HepG2 (cell line): Measurements from ENCODE around the gene CEACAM21. TPM values are rescaled to one million over a fixed set of nuclear protein-coding genes. Genes with fewer than 3 reads are reported as not detected.

ENCODE experiments used
- ATAC-seq: fragments of 200-7000 bp; cut with Tn5 transposase; 3 replicates; pipeline ENCODE4 v1.9.1; 2020; ENCODE audit warnings: mild to moderate bottlenecking, moderate library complexity
- BruUV-seq: library from RNA; stranded (reverse); fragments of 400-500 nt; replicated peaks from 2 replicates; lab custom pipeline; 2021; lab: Mats Ljungman, UMichigan
- CTCF ChIA-PET: fragments of 300-600 bp; formaldehyde crosslinking; extraction: SDS; loops from one replicate; lab custom pipeline; 2021; ENCODE audit warnings: low total read pairs, inconsistent platforms, low intra/inter-chr PET ratio; lab: Yijun Ruan, JAX
- POLR2A ChIA-PET: fragments of 350-600 bp; sonication (Branson Sonifier 250); formaldehyde crosslinking; loops from one replicate; lab custom pipeline; 2020; ENCODE audit warnings: antibody characterized with exemption, inconsistent platforms; lab: Yijun Ruan, JAX
- DNase-seq: peaks from one replicate; pipeline ENCODE4 v3.0.0-alpha.2; 2015; ENCODE audit warnings: low spot score
- FAIRE-seq: peaks from 3 replicates; lab custom pipeline; 2011; peaks lifted over from hg19 to GRCh38; lab: Jason Lieb, UNC
- H2AFZ ChIP-seq: one replicate; pipeline ENCODE4 v1.6.1; 2011; ENCODE audit warnings: low read length, inconsistent platforms
- H3K27ac ChIP-seq: fragments of 300-600 bp; 3 replicates; pipeline ENCODE4 v1.8.0; 2011; ENCODE audit warnings: mixed run types, mild to moderate bottlenecking, mixed read lengths, low read length, inconsistent platforms; ENCODE audit not compliant: insufficient read depth; ENCODE audit errors: extremely low read length
- H3K27me3 ChIP-seq, 2 experiments: fragments of 200-600 bp in 1 of 2; 2 replicates in 1 of 2; 3 replicates in 1 of 2; pipeline versions ENCODE4 v1.6.0 to v1.8.0; 2011; ENCODE audit warnings: low read length in 2 of 2, mild to moderate bottlenecking in 2 of 2, moderate library complexity in 2 of 2, inconsistent platforms in 1 of 2; ENCODE audit not compliant: insufficient read depth in 2 of 2, control insufficient read depth in 1 of 2
- H3K36me3 ChIP-seq, 2 experiments: fragments of 200-600 bp in 1 of 2; replicated peaks in 1 of 2; 2 replicates in 1 of 2; 3 replicates in 1 of 2; pipeline versions ENCODE4 v1.5.1 to v1.8.0; 2011; ENCODE audit warnings: low read length in 2 of 2, inconsistent platforms in 1 of 2; ENCODE audit not compliant: insufficient read depth in 2 of 2, control insufficient read depth in 1 of 2
- H3K4me1 ChIP-seq: 2 replicates; pipeline ENCODE4 v1.5.1; 2012; ENCODE audit warnings: low read length, inconsistent platforms; ENCODE audit not compliant: insufficient read depth
- H3K4me2 ChIP-seq: 2 replicates; pipeline ENCODE4 v1.6.0; 2011; ENCODE audit warnings: low read depth, low read length, inconsistent platforms
- H3K4me3 ChIP-seq, 3 experiments: fragments of 200-600 bp in 1 of 3; sonication (generic), shearing (Covaris generic) in 1 of 3; replicated peaks in 1 of 3; 2 replicates each; pipeline ENCODE4 v1.5.1; 2011 to 2016; ENCODE audit warnings: low read length in 3 of 3, inconsistent platforms in 2 of 3, low read depth in 2 of 3, mild to moderate bottlenecking in 2 of 3, control low read depth in 1 of 3, mixed read lengths in 1 of 3; ENCODE audit not compliant: insufficient read depth in 1 of 3
- H3K79me2 ChIP-seq: one replicate; pipeline ENCODE4 v1.6.1; 2011; ENCODE audit warnings: low read length, inconsistent platforms; ENCODE audit not compliant: insufficient read depth
- H3K9ac ChIP-seq: 2 replicates; pipeline ENCODE4 v1.6.0; 2011; ENCODE audit warnings: mild to moderate bottlenecking, low read depth, low read length, inconsistent platforms; ENCODE audit not compliant: insufficient read depth
- H3K9me3 ChIP-seq: 2 replicates; pipeline ENCODE4 v1.5.1; 2012; ENCODE audit warnings: mild to moderate bottlenecking, low read length
- H4K20me1 ChIP-seq: 2 replicates; pipeline ENCODE4 v1.6.0; 2011; ENCODE audit warnings: inconsistent platforms, mild to moderate bottlenecking, low read length, moderate library complexity; ENCODE audit not compliant: insufficient read depth
- GTF2F1 ChIP-seq: fragments of 150-350 bp; IDR thresholded peaks from 2 replicates; pipeline ENCODE4 v1.6.1; 2014; ENCODE audit warnings: low read length
- RFX1 ChIP-seq: fragments of 450-650 bp; IDR thresholded peaks from 2 replicates; pipeline ENCODE4 v1.6.1; 2017
- RFX3 ChIP-seq: IDR thresholded peaks from 2 replicates; pipeline ENCODE4 v1.6.1; 2016; ENCODE audit warnings: missing biosample characterization, missing genetic modification reagents
- SUZ12 ChIP-seq: fragments of 150-350 bp; IDR thresholded peaks from 2 replicates; pipeline ENCODE4 v1.6.1; 2014; ENCODE audit warnings: low read depth, low read length
- WGBS: methylation state at CpG from one replicate; pipeline ENCODE4 v1.1.6; 2017; ENCODE audit warnings: low lambda C conversion rate; 5-methylcytosine and 5-hydroxymethylcytosine counted together
- in situ Hi-C: cut with HindIII; loops from 2 replicates; pipeline ENCODE4 v1.10.0; 2017; ENCODE audit warnings: low pct_unique_long_range_greater_than_20kb; ENCODE audit not compliant: extremely low pct_ligation_motif_present
- intact Hi-C: fragments of 100-400 bp; cut with micrococcal nuclease; formaldehyde crosslinking; loops from one replicate; pipeline ENCODE4 v1.10.0; 2022; ENCODE audit not compliant: unreplicated experiment
- polyA plus RNA-seq, 8 experiments: library from polyadenylated mRNA; depleted of rRNA in 3 of 8; stranded (reverse) in 7 of 8; unstranded in 1 of 8; fragments of >200 nt; fragmentation: Illumina TruSeq in 4 of 8; extraction: Trizol in 4 of 8; gene quantifications; 2 replicates each; pipeline versions ENCODE4 v1.2.1 to v1.2.3, GENCODE V29; 2011 to 2016; ENCODE audit warnings: low read depth in 4 of 8, missing spikeins in 1 of 8, mixed read lengths in 1 of 8; ENCODE audit not compliant: insufficient read depth in 1 of 8
- total RNA-seq, 5 experiments: library from RNA; depleted of rRNA; stranded (reverse); fragments of >200 nt; fragmentation: Illumina TruSeq; extraction: Trizol; gene quantifications; 2 replicates each; pipeline ENCODE4 v1.2.3, GENCODE V29; 2016; ENCODE audit warnings: low read depth in 1 of 5
- TF ChIP-seq, protein P1 (sequence below): sonication (generic); formaldehyde crosslinking; IDR thresholded peaks from 2 replicates; pipeline ENCODE4 v1.5.0; 2020; ENCODE audit warnings: mild to moderate bottlenecking, missing genetic modification reagents, borderline replicate concordance
- TF ChIP-seq, protein P2 (sequence below): sonication (generic); formaldehyde crosslinking; IDR thresholded peaks from 2 replicates; pipeline ENCODE4 v1.4.0; 2020; ENCODE audit warnings: missing genetic modification reagents
- TF ChIP-seq, protein P3 (sequence below): sonication (generic); formaldehyde crosslinking; IDR thresholded peaks from 2 replicates; pipeline ENCODE4 v1.5.0; 2020; ENCODE audit warnings: missing genetic modification reagents
- TF ChIP-seq, protein P4 (sequence below): sonication (generic); formaldehyde crosslinking; IDR thresholded peaks from 2 replicates; pipeline ENCODE4 v1.9.0; 2022; ENCODE audit warnings: missing genetic modification reagents, mild to moderate bottlenecking, borderline replicate concordance

CEACAM21 gene
- total and polyA plus RNA-seq, 2 of the 13 experiments (the other 11 are each of a cell fraction or from before 2014, with no cell fraction given), result 0.05 TPM; not detected in 1

DNA sequence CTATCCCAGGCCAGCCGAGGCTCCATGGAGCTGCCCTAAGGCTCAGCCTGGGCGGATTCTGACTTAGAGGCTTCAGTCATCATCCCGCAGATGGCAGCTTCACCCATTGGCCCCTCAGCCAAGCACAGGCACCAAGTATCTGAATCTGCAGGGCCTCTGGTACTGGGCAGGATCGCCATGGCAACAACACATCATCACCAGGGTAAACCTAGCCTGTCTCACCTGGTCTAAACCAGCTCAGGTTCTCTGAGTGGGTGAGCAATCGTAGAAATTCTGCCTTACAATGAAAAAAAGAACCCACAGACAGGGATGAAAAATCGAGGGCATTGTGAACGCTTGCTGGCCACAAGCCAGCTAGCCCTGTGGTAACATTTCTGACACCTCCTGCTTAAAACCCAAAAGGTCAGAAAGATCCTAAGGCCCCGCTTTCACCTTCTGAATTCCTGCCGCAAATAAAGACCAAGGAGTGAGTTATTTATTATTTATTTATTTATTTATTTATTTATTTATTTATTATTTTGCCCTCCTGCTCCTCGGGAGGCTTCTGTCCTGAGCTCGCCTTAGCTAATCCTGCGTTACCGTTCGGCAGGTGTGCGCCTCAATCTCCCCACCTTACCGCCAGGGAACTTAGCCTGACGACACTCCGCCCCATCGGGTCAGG lies 12.0 kb upstream of the CEACAM21 start:
- ATAC-seq (no peak; the same call in 1 of the 3 replicates), FAIRE-seq (no peak), DNase-seq (no peak)
- in situ Hi-C loops, result loop anchor here (5.0 kb wide), 1 partner anchor 122 kb away; the partner anchor contains the start of gene ERICH4
- peak overlapping the region in 1 of 3 experiments; percentile 40; a peak in 1 of 6 replicates for H3K4me3 ChIP-seq
- no peak overlapping the region for H2AFZ ChIP-seq
- no peaks in the 10 kb centered on the region for H4K20me1 ChIP-seq
- peak overlapping the region; percentile 75 for H3K4me2 ChIP-seq
- WGBS, result 44% methylated on average over 17 of the region's 19 CpGs
- H3K27me3 ChIP-seq, result peaks cover 3 to 27% of the 10 kb centered on the region in 2 experiments; a peak in 3 of 5 replicates
- no peak overlapping the region for H3K27ac ChIP-seq
- POLR2A ChIA-PET, result interaction anchor here (1.0 to 1.7 kb wide), 2 partner anchors 114 to 124 kb away, joined by 4 to 12 read pairs; partner anchors contain the start of gene DMAC2
- CTCF ChIA-PET, result interaction anchor here (0.7 to 3.2 kb wide), 3 partner anchors 22 to 589 kb away, joined by 3 to 22 read pairs (median 3); no protein-coding TSS in a partner anchor
- H3K36me3 ChIP-seq, result no peaks in the 10 kb centered on the region
- peaks cover 13% of the 10 kb centered on the region for H3K4me1 ChIP-seq
- no TSS peak for BruUV-seq
- TF ChIP-seq SUZ12 (no peak), RFX3 (peak; percentile 59), GTF2F1 (0 out of 2 replicates have a peak, but pooled peaks have one; percentile 5), RFX1 (peak; percentile 49; the same call in 1 of the 2 replicates)
- TF ChIP-seq, protein P1, sequence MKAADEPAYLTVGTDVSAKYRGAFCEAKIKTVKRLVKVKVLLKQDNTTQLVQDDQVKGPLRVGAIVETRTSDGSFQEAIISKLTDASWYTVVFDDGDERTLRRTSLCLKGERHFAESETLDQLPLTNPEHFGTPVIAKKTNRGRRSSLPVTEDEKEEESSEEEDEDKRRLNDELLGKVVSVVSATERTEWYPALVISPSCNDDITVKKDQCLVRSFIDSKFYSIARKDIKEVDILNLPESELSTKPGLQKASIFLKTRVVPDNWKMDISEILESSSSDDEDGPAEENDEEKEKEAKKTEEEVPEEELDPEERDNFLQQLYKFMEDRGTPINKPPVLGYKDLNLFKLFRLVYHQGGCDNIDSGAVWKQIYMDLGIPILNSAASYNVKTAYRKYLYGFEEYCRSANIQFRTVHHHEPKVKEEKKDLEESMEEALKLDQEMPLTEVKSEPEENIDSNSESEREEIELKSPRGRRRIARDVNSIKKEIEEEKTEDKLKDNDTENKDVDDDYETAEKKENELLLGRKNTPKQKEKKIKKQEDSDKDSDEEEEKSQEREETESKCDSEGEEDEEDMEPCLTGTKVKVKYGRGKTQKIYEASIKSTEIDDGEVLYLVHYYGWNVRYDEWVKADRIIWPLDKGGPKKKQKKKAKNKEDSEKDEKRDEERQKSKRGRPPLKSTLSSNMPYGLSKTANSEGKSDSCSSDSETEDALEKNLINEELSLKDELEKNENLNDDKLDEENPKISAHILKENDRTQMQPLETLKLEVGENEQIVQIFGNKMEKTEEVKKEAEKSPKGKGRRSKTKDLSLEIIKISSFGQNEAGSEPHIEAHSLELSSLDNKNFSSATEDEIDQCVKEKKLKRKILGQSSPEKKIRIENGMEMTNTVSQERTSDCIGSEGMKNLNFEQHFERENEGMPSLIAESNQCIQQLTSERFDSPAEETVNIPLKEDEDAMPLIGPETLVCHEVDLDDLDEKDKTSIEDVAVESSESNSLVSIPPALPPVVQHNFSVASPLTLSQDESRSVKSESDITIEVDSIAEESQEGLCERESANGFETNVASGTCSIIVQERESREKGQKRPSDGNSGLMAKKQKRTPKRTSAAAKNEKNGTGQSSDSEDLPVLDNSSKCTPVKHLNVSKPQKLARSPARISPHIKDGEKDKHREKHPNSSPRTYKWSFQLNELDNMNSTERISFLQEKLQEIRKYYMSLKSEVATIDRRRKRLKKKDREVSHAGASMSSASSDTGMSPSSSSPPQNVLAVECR (CRISPR knock-in tag), result 0 out of 2 replicates have a peak, but pooled peaks have one; percentile 0
- TF ChIP-seq, protein P2, sequence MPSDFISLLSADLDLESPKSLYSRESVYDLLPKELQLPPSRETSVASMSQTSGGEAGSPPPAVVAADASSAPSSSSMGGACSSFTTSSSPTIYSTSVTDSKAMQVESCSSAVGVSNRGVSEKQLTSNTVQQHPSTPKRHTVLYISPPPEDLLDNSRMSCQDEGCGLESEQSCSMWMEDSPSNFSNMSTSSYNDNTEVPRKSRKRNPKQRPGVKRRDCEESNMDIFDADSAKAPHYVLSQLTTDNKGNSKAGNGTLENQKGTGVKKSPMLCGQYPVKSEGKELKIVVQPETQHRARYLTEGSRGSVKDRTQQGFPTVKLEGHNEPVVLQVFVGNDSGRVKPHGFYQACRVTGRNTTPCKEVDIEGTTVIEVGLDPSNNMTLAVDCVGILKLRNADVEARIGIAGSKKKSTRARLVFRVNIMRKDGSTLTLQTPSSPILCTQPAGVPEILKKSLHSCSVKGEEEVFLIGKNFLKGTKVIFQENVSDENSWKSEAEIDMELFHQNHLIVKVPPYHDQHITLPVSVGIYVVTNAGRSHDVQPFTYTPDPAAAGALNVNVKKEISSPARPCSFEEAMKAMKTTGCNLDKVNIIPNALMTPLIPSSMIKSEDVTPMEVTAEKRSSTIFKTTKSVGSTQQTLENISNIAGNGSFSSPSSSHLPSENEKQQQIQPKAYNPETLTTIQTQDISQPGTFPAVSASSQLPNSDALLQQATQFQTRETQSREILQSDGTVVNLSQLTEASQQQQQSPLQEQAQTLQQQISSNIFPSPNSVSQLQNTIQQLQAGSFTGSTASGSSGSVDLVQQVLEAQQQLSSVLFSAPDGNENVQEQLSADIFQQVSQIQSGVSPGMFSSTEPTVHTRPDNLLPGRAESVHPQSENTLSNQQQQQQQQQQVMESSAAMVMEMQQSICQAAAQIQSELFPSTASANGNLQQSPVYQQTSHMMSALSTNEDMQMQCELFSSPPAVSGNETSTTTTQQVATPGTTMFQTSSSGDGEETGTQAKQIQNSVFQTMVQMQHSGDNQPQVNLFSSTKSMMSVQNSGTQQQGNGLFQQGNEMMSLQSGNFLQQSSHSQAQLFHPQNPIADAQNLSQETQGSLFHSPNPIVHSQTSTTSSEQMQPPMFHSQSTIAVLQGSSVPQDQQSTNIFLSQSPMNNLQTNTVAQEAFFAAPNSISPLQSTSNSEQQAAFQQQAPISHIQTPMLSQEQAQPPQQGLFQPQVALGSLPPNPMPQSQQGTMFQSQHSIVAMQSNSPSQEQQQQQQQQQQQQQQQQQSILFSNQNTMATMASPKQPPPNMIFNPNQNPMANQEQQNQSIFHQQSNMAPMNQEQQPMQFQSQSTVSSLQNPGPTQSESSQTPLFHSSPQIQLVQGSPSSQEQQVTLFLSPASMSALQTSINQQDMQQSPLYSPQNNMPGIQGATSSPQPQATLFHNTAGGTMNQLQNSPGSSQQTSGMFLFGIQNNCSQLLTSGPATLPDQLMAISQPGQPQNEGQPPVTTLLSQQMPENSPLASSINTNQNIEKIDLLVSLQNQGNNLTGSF (CRISPR knock-in tag), result no peak
- TF ChIP-seq, protein P3, sequence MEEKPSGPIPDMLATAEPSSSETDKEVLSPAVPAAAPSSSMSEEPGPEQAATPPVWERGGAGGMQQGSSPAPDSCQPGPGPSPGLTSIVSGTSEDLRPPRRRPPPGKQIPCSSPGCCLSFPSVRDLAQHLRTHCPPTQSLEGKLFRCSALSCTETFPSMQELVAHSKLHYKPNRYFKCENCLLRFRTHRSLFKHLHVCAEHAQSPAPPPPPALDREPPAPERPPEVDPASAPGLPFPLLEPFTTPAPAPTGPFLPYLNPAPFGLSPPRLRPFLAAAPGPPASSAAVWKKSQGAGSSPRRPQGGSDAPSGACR (CRISPR knock-in tag), result 0 out of 2 replicates have a peak, but pooled peaks have one; percentile 1
- TF ChIP-seq, protein P4, sequence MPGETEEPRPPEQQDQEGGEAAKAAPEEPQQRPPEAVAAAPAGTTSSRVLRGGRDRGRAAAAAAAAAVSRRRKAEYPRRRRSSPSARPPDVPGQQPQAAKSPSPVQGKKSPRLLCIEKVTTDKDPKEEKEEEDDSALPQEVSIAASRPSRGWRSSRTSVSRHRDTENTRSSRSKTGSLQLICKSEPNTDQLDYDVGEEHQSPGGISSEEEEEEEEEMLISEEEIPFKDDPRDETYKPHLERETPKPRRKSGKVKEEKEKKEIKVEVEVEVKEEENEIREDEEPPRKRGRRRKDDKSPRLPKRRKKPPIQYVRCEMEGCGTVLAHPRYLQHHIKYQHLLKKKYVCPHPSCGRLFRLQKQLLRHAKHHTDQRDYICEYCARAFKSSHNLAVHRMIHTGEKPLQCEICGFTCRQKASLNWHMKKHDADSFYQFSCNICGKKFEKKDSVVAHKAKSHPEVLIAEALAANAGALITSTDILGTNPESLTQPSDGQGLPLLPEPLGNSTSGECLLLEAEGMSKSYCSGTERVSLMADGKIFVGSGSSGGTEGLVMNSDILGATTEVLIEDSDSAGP (CRISPR knock-in tag), result peak; percentile 27; the same call in 1 of the 2 replicates
- TF ChIP-seq, all 625 proteins: peak for 6
- intact Hi-C loops, result loop anchor here (1.0 kb wide), 1 partner anchor 115 kb away; no protein-coding TSS in a partner anchor
- H3K9ac ChIP-seq, result no peak overlapping the region
- H3K9me3 ChIP-seq, result no peaks in the 10 kb centered on the region
- H3K79me2 ChIP-seq, result no peaks in the 10 kb centered on the region
